ENCODE results near the gene PRKCD.

PRKCD gene

DNA sequence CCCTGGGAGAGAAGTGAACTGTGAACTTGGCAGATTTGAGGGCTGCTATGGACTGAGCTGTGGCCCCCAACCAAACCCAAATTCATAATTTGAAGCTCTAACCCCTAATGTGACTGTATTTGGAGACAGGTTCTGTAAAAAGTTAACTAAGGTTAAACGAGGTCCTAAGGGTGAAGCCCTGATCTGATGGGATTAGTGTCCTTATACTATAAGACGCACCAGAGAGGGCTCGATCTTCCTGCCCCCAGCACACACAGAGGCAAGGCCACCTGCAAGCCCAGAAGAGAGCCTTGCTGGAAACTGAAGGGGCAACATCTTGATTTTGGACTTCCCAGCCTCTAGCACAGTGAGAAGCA lies 60.8 kb downstream of the PRKCD start:
- DNase-seq, result no peak

GRCh38 chr3:53222183-53222901 lies 61.3 kb downstream of the PRKCD start:
- no peak for DNase-seq

- DNase-seq, result no peak
Observed at GRCh38 chr3:53223025-53223424, 62.0 kb downstream of the PRKCD start.

DNA sequence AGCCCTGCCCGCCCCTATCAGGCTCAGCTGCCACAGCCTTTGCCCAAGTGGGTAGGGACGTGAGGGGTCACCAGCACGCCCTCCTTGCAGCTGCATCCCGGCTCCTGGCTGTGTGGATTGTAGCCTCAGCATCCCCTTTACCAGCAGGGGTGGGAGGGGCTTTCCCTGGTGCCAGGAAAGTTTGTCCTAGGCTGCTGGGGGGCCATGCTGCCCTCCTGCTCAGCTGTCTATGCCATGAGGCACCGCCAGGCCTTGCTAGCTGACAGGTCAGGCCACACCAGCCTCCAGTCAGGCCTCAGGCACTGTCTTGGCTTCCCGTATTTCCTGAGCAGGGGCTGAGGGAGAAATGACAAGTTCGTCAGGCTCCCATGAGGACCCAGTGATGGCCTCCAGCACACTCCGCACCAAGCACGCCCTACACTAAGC lies 62.5 kb downstream of the PRKCD start:
- no peak for DNase-seq

DNA sequence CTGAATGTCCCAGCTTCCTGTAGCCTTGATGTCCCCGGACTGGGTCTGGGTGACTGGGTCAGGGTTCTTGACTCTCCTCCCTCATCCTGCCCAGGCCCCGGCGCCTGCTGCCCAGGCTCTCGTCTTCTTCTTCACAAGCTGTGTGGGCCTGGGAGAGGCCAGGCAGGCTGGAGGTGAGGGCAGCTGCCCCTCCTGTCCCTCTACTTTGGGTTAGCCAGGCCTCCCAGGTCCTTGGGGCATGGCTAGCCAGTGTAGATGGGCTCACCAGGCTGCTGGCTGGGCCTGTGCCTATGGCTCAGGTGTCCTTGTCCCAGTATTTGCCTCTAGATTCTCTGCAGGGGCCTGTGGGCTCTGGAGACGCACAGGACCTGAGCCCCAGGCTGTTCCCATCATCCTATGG lies 63.0 kb downstream of the PRKCD start:
- no peak for DNase-seq

DNA sequence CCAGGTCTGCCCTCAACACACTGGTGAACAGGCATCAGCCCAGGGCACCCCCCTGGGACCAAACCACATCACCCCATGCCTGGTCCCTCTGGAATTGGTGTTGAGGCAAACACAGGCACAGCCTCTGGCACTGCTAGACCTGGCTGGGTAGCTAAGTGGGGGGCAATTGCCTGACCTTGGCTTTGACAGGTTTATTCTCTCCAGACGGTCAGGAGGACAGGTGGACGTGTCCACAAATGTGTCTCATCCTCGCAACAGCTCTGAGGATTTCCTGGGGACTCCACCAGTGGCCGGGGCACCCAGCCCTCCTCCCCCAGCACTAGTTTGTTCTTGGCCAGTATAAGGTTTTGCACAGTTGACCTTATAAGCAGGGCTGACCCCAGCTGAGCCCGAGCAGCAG lies 63.5 kb downstream of the PRKCD start:
- DNase-seq, result no peak

DNA sequence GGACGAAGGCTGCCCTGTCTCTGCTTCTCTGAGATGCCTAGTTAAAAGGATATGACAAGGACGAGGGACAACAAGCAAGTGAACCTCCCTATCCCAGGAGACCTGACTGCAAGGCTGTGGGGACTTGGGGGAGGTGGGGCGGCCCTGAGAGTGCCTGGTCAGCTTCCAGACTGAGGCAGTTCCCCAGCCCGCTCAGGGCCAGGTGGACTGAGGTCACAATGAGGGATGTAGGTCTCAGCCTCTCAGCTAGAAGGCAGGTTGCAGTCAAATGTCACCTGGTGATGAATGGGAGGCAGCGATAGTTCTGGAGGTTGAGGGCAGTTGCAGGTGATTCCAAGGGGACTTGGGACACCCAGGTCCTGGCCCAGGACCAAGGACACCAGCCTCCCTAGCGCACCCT lies 64.2 kb downstream of the PRKCD start:
- DNase-seq, result no peak

GRCh38 chr3:53225651-53226050 lies 64.6 kb downstream of the PRKCD start:
- no peak for DNase-seq

- no peak for DNase-seq
Observed at GRCh38 chr3:53226142-53226840, 65.3 kb downstream of the PRKCD start.

GRCh38 chr3:53226841-53227407 lies 65.9 kb downstream of the PRKCD start:
- DNase-seq, result no peak

GRCh38 chr3:53227993-53228885 lies 67.2 kb downstream of the PRKCD start:
- DNase-seq, result no peak

DNA sequence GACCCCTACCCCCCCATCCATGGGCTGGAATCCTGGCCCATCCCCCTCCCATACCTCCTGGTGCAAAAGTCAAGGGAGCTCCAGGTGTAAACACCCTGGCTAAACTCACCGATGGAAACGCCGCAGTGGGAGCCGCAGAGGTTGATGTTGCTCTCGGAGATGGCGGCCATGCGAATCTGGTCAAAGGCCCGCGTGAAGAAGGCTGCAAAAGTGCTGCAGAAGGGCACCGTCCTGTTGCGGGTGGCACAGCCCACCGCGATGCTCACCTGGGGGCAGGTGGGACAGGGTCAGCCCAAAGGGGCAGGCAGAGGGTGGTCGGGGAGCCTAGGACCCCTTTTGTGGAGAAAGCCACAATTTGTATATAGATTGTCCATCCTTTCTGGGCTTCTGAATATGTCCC lies 68.2 kb downstream of the PRKCD start:
- DNase-seq, result no peak

- DNase-seq, result no peak
Observed at GRCh38 chr3:53229606-53230005, 68.6 kb downstream of the PRKCD start.

DNA sequence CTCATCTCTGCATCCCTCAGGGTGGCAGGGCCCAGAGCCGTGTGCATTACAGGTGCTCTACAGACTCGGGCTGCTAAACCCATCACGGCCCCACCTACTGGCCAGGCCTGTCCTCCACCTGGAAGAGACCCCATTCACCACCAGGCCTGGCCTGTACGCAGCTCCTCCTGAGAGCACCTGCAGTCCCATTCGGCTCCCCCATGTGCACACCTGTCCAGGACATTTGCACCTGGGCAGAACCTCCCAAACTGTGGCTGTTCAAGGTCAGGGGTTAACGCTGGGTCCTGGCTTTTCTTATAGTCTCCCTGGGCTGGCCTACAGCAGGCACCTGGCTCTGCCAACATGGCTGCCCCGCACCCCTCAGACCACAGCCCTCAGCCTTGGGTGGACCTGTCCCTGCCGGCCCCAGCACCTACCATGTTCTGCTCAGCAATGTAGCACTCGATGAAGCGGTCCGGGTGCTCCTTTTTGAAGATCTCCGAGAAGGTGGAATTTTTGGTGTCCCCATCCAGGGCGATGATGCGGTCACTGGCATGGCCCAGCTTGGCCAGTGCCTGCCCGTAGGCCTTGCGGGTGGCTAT lies 69.1 kb downstream of the PRKCD start:
- DNase-seq, result no peak

DNA sequence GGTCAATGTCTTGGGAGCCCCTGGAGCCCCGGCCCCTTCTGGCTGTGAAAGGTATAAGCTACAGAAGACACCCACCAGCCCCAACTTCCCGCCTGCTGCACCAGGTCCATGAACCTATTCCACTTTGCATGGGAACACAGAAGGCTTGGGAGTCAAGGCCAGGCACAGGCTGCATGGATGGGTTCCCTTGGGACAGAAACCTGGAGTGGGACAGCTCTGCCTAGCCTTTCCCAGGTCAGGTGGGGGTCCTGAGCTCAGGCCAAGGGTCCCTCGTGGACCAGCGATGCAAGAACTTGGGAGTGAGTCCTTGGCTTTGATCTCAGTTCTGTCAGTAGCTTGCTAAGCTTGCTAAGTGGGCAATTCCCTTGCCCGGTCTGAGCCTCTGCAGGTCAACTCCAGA lies 69.8 kb downstream of the PRKCD start:
- no peak for DNase-seq

DNA sequence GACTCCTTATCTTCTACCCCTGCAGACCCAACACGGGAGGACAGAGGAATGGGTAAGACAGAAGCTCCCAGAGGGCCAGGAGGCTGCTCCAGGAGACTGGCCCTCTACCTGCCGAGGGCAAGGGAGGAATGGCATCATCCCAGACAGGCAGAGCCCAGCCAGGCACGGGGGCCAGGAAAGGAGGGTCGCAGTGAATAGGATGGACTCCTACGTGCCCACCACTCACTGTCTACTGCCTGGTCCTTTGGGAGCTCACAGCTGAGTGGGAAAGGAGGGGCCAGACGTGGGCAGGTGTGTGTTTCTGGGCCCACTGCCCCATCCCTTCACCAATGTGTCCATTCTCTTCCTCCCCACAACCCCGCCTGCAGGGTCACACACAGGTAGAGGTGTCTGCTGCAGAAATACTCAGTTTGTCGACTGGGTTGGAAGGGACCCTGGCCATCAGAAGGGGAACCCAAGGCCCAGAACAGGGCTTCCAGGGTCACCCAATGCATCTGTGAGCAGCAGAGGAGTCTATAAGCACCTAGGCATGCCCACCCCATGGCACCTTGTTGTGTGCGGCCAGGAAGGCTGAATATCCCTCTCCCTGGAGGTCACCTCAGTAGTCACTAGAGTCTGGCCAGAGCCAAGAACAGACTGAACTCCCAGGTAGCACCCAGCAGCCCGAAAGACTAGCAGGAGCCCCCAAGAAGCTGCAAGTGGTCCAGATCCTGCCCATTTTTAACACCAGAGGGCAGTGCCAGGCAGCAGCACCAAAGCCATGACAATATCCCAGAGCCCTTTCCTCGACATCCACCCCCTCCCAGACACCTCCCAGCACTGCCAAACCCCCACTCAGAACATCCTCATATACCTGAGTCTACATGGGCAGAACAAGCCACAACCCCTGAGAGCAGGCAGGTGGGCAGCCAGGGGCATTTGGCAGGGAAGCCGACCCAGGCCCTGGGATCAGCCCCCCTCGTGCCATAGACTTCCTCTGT lies 70.8 kb downstream of the PRKCD start:
- DNase-seq, result no peak

DNA sequence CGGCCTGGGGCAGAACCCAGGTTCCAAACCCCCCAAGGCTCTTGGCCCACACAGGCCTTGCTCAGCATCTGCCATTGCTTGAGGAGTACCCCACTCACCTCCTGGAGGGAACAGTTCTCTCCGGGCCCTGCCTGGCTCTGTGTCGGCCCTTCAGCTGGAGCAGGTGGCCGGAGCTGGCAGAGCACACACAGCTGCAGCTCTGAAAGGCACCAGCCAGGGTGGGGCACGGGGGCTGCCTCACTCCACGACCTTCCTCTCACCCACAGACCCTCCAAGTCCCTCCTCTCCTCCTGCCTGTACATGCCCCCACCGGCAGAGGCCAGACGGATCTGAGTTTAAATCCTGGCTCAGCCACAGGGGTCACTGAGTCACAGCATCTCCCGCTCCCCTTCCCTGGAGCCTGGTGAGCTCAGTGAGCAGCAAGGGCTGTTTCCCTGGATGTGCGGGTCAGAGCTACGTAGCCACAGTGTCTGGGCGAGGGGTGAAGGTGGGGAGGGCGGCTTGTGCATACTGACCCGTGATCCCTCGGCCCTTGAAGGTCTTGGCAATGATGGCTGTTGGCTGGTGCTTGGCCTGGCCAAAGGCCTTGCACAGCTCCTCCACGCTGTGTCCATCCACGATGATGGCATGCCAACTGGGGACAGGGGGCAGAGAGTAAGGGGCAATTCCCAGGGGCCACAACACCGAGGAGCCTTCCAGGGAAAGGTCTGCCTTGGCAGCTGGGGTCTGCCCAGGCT lies 71.8 kb downstream of the PRKCD start:
- DNase-seq, result no peak

- no peak for DNase-seq
Observed at GRCh38 chr3:53234130-53234840, 73.3 kb downstream of the PRKCD start.

DNA sequence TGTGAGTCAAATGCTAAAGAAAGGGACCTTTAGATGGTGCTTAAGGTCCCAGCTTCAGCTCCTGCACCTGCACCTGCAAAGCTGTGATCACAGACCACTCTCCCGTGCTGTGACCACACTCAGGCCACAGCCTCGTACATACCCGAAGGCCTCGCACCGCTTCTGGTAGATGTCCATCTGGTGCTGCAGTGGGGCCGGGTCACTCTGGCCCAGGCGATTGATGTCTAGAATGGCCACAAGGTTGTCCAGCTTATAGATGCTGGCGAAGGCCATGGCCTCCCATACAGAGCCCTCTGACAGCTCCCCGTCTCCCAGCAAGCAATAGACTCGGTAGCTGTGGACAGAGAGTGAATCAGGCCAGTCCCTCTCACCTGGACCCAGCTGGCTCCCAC lies 73.8 kb downstream of the PRKCD start:
- no peak for DNase-seq

DNA sequence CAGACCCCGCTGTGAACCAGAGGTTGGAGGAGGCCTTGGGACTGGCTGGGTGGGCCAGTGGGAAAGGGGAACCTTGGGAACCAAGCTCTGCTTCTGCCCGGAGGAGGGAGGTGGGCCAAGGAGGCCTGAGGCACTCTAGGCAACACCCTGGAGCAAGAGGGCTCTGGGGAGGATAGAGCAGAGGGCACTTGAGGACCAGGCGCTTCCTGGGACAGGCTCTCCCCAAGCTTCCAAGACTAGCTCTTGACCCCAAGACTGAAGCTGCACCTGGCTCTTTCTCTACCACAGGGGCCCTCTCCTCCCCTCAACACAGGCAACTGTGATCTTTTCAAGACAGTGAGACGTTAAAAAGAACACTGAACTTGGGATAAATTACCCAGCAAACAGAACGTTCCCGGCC lies 74.5 kb downstream of the PRKCD start:
- DNase-seq, result no peak

Data from NCI-H1048 (cell line).